Ovary (tissue), 3 donors: ENCODE results near the gene NMUR2.

ENCODE experiments used
- POLR2A ChIP-seq: fragments of 450-650 bp; IDR thresholded peaks from one replicate; pipeline ENCODE4 v1.6.1; 2017; ENCODE audit warnings: antibody characterized with exemption, mild to moderate bottlenecking, moderate library complexity
- TF ChIP-seq, protein P1 (sequence below), 3 donors: fragments of 450-650 bp in 2 of 3; fragments of 200-600 bp in 1 of 3; IDR thresholded peaks; one replicate each; pipeline versions ENCODE4 v1.5.1 to v1.8.0; 2016 to 2022; ENCODE audit warnings: antibody characterized with exemption in 3 of 3, mild to moderate bottlenecking in 1 of 3
- donor health status: DM: no; HTN: no; CAD: no.

DNA sequence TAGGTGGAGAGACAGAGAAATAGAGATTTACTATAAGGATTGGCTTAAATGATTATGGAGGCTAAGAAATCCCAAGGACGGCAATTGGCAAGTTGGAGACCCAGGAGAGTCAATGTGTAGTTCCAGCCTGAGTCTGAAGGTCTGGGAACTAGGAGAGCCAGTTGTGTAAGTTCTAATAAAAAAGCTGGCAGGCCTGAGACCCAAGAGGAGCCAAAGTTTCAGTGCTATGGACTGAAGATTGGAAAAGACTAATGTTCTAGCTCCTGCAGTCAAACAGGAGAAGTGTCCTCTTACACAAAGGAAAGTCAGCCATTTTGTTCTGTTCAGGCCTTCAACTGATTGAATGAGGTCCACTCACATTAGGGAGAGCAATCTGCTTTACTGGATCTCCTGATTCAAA lies 50.0 kb downstream of the NMUR2 start:
- TF ChIP-seq, protein P1, sequence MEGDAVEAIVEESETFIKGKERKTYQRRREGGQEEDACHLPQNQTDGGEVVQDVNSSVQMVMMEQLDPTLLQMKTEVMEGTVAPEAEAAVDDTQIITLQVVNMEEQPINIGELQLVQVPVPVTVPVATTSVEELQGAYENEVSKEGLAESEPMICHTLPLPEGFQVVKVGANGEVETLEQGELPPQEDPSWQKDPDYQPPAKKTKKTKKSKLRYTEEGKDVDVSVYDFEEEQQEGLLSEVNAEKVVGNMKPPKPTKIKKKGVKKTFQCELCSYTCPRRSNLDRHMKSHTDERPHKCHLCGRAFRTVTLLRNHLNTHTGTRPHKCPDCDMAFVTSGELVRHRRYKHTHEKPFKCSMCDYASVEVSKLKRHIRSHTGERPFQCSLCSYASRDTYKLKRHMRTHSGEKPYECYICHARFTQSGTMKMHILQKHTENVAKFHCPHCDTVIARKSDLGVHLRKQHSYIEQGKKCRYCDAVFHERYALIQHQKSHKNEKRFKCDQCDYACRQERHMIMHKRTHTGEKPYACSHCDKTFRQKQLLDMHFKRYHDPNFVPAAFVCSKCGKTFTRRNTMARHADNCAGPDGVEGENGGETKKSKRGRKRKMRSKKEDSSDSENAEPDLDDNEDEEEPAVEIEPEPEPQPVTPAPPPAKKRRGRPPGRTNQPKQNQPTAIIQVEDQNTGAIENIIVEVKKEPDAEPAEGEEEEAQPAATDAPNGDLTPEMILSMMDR (IDR thresholded peaks at IDR 0.05) = no peak
- TF ChIP-seq POLR2A = no peak
